Ovary (tissue), 3 donors: ENCODE data around the gene ASXL3.

ENCODE experiments used
- CTCF ChIP-seq, 3 donors: fragments of 450-650 bp in 2 of 3; fragments of 200-600 bp in 1 of 3; IDR thresholded peaks; one replicate each; pipeline versions ENCODE4 v1.5.1 to v1.8.0; 2016 to 2022; ENCODE audit warnings: antibody characterized with exemption in 3 of 3, mild to moderate bottlenecking in 1 of 3
- POLR2A ChIP-seq: fragments of 450-650 bp; IDR thresholded peaks from one replicate; pipeline ENCODE4 v1.6.1; 2017; ENCODE audit warnings: antibody characterized with exemption, mild to moderate bottlenecking, moderate library complexity
- donor health status: DM: no; HTN: no; CAD: no.

GRCh38 chr18:33666915-33667314 lies 88.9 kb downstream of the ASXL3 start:
- TF ChIP-seq CTCF (IDR thresholded peaks at IDR 0.05): no peak
- TF ChIP-seq POLR2A: no peak
